Neural progenitor cell (in vitro differentiated cells): ENCODE data around the gene RIMS1. TPM values are rescaled to one million over a fixed set of nuclear protein-coding genes. Genes with fewer than 3 reads are reported as not detected.

Experiments
- DNase-seq: peaks from one replicate; pipeline ENCODE4 v3.0.0-alpha.2; 2016; ENCODE audit warnings: low spot score
- H2AFZ ChIP-seq: fragments of 200-600 bp; sonication (generic); replicated peaks from 2 replicates; pipeline ENCODE4 v1.6.1; 2016; ENCODE audit warnings: antibody characterized with exemption
- H3F3A ChIP-seq: fragments of 200-600 bp; sonication (generic); 2 replicates; pipeline ENCODE4 v1.6.1; 2016; ENCODE audit warnings: antibody characterized with exemption, low read depth
- H3K27ac ChIP-seq: fragments of 200-600 bp; sonication (generic); 2 replicates; pipeline ENCODE4 v1.5.1; 2016; ENCODE audit warnings: mild to moderate bottlenecking
- H3K27me3 ChIP-seq: fragments of 200-600 bp; sonication (generic); 2 replicates; pipeline ENCODE4 v1.6.1; 2016; ENCODE audit warnings: mild to moderate bottlenecking, moderate library complexity
- H3K36me3 ChIP-seq: fragments of 200-600 bp; sonication (generic); 2 replicates; pipeline ENCODE4 v1.5.1; 2016
- H3K4me1 ChIP-seq: fragments of 200-600 bp; sonication (generic); 2 replicates; pipeline ENCODE4 v1.6.1; 2016; ENCODE audit warnings: mixed run types
- H3K4me2 ChIP-seq: fragments of 200-600 bp; sonication (generic); 2 replicates; pipeline ENCODE4 v1.6.1; 2016
- H3K4me3 ChIP-seq: fragments of 200-600 bp; sonication (generic); 2 replicates; pipeline ENCODE4 v1.5.1; 2016
- H3K79me2 ChIP-seq: fragments of 200-600 bp; sonication (generic); 2 replicates; pipeline ENCODE4 v1.6.1; 2016; ENCODE audit warnings: low read depth
- H3K9ac ChIP-seq: fragments of 200-600 bp; sonication (generic); 2 replicates; pipeline ENCODE4 v1.6.1; 2016
- H3K9me3 ChIP-seq: fragments of 200-600 bp; sonication (generic); 2 replicates; pipeline ENCODE4 v1.5.1; 2016; ENCODE audit warnings: low read depth
- H4K20me1 ChIP-seq: fragments of 200-600 bp; sonication (generic); 2 replicates; pipeline ENCODE4 v1.6.1; 2016; ENCODE audit warnings: low read depth
- H3K27ac Mint-ChIP-seq: 3 replicates; pipeline ENCODE4 v1.8.0; 2021; ENCODE audit warnings: mixed read lengths
- H3K27me3 Mint-ChIP-seq: 2 replicates; pipeline ENCODE4 v1.8.0; 2022; ENCODE audit warnings: low read depth, mild to moderate bottlenecking, inconsistent platforms, moderate library complexity, mixed read lengths; ENCODE audit not compliant: insufficient read depth
- H3K36me3 Mint-ChIP-seq: 3 replicates; pipeline ENCODE4 v1.8.0; 2021; ENCODE audit warnings: mixed read lengths
- H3K4me1 Mint-ChIP-seq: 3 replicates; pipeline ENCODE4 v1.8.0; 2021; ENCODE audit warnings: mixed read lengths
- H3K4me3 Mint-ChIP-seq: 3 replicates; pipeline ENCODE4 v1.8.0; 2021; ENCODE audit warnings: mild to moderate bottlenecking, moderate library complexity, mixed read lengths
- H3K9me3 Mint-ChIP-seq: 3 replicates; pipeline ENCODE4 v1.8.0; 2020; ENCODE audit warnings: mixed read lengths
- CTCF ChIP-seq: fragments of 200-600 bp; sonication (generic); IDR thresholded peaks from 2 replicates; pipeline ENCODE4 v1.5.1; 2017; ENCODE audit warnings: antibody characterized with exemption, mild to moderate bottlenecking
- EZH2 ChIP-seq: fragments of 200-600 bp; sonication (generic); IDR thresholded peaks from 2 replicates; pipeline ENCODE4 v1.6.1; 2017; ENCODE audit warnings: antibody characterized with exemption, mild to moderate bottlenecking, moderate library complexity
- EZH2phosphoT487 ChIP-seq: fragments of 200-600 bp; sonication (generic); IDR thresholded peaks from 2 replicates; pipeline ENCODE4 v1.6.1; 2017; ENCODE audit warnings: antibody characterized with exemption
- total RNA-seq: library from RNA; depleted of rRNA; stranded (reverse); fragments of >200 nt; gene quantifications from 2 replicates; pipeline ENCODE4 v1.2.3, GENCODE V29; 2015; ENCODE audit warnings: low replicate concordance

The RIMS1 gene
- total RNA-seq, 1 donor from 2014 or later: 2.5 TPM

DNA sequence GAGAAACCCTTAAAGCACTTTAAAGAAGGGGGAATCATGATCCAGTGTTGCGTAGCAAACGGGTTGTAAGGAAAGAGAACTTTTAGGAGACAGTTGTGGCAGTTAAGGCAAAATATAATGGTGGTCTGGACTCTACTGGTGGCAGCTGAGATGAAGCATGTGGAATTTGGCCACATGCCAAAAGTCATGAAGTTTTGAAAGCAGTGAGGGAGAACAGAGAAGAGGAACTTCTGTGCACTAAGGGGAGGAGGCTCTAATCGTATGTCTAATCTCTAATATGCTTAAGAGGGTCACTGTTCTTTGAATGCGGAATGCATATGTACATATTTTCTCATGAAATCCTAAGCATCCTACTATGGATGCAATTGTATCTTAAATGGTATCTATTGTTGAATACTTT is 91.5 kb downstream of the RIMS1 start:
- Histone ChIP-seq H3K9me3 (no peaks in the 10 kb centered on the region), H3K4me3 (no peak overlapping the region), H3F3A (no peaks in the 10 kb centered on the region), H3K4me2 (no peak overlapping the region), H3K9ac (no peak overlapping the region), H3K27ac (no peak overlapping the region), H3K36me3 (no peaks in the 10 kb centered on the region), H3K27me3 (no peaks in the 10 kb centered on the region), H2AFZ (no peak overlapping the region), H4K20me1 (no peaks in the 10 kb centered on the region), H3K79me2 (no peaks in the 10 kb centered on the region), H3K4me1 (no peaks in the 10 kb centered on the region)
- no peak for TF ChIP-seq EZH2
- TF ChIP-seq EZH2phosphoT487: no peak
- TF ChIP-seq CTCF: no peak
- Mint-ChIP-seq H3K27ac (no peak overlapping the region), H3K36me3 (no peaks in the 10 kb centered on the region), H3K27me3 (peaks cover 1% of the 10 kb centered on the region), H3K4me1 (no peaks in the 10 kb centered on the region), H3K9me3 (no peaks in the 10 kb centered on the region), H3K4me3 (no peak overlapping the region)
- no peak for DNase-seq

DNA sequence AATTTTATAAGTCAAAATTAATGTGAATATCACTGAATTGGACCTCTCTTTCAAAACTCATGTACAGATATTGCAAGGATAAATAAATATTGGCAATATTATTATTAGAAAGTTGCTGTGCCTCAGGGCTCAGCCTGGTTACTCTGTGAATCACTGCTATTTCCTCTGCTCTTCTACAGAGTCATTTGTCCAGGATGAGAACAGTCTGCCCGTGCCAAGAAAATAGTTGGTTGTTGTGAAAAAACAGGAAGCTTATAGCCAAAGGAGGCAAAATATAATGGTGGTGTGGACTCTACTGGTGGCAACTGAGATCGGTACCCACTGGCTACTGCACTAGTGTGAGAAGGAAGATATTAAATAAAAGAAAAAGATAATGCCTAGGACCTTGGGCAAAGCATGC is 93.6 kb downstream of the RIMS1 start:
- Mint-ChIP-seq H3K36me3 (no peaks in the 10 kb centered on the region), H3K27me3 (peaks cover 2% of the 10 kb centered on the region), H3K4me3 (no peak overlapping the region), H3K4me1 (no peaks in the 10 kb centered on the region), H3K27ac (no peak overlapping the region), H3K9me3 (no peaks in the 10 kb centered on the region)
- H2AFZ ChIP-seq: no peak overlapping the region
- TF ChIP-seq EZH2phosphoT487 (no peak), CTCF (no peak), EZH2 (no peak)
- H3K27ac ChIP-seq: no peak overlapping the region
- H3K9ac ChIP-seq: no peak overlapping the region
- no peak for DNase-seq
- no peak overlapping the region for H3K4me2 ChIP-seq
- no peaks in the 10 kb centered on the region for H3K4me1 ChIP-seq
- no peaks in the 10 kb centered on the region for H4K20me1 ChIP-seq
- H3F3A ChIP-seq: no peaks in the 10 kb centered on the region
- H3K27me3 ChIP-seq: no peaks in the 10 kb centered on the region
- H3K79me2 ChIP-seq: no peaks in the 10 kb centered on the region
- H3K4me3 ChIP-seq: no peak overlapping the region
- H3K9me3 ChIP-seq: no peaks in the 10 kb centered on the region
- no peaks in the 10 kb centered on the region for H3K36me3 ChIP-seq

DNA sequence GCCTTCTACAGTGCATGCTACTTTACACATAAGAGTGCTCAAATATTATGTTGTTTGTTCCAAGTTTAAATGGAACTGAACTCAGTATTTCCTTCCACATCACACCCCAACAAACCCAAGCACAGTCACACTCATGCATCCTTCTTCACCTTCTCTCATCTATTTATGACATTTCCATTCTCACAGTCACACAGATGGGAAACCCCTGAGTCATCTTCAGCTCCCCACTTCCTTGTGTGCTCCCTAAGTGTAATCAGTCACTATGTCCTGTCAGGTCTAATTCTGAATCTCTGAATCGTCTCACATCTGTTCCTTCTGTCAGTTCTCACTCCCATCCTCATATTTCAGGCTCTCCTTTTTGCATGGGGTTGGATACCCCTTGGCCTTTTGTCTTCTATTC is 96.0 kb downstream of the RIMS1 start:
- Histone ChIP-seq H2AFZ (no peak overlapping the region), H3K4me3 (no peak overlapping the region), H3K27ac (no peak overlapping the region), H3K27me3 (no peaks in the 10 kb centered on the region), H3K9ac (no peak overlapping the region), H3K4me2 (no peak overlapping the region), H3F3A (no peaks in the 10 kb centered on the region), H3K4me1 (no peaks in the 10 kb centered on the region), H4K20me1 (no peaks in the 10 kb centered on the region), H3K36me3 (no peaks in the 10 kb centered on the region), H3K9me3 (no peaks in the 10 kb centered on the region), H3K79me2 (no peaks in the 10 kb centered on the region)
- DNase-seq: no peak
- no peaks in the 10 kb centered on the region for H3K9me3 Mint-ChIP-seq
- peaks cover 2% of the 10 kb centered on the region for H3K27me3 Mint-ChIP-seq
- no peak for TF ChIP-seq EZH2phosphoT487
- no peak for TF ChIP-seq CTCF
- no peak for TF ChIP-seq EZH2
- no peaks in the 10 kb centered on the region for H3K4me1 Mint-ChIP-seq
- H3K27ac Mint-ChIP-seq: no peak overlapping the region
- no peak overlapping the region for H3K4me3 Mint-ChIP-seq
- no peaks in the 10 kb centered on the region for H3K36me3 Mint-ChIP-seq

- Mint-ChIP-seq H3K9me3 (no peaks in the 10 kb centered on the region), H3K4me1 (no peaks in the 10 kb centered on the region), H3K27ac (no peak overlapping the region), H3K4me3 (no peak overlapping the region), H3K36me3 (no peaks in the 10 kb centered on the region), H3K27me3 (peaks cover 2% of the 10 kb centered on the region)
- Histone ChIP-seq H3K27ac (no peak overlapping the region), H3K9me3 (no peaks in the 10 kb centered on the region), H3K4me2 (no peak overlapping the region), H3K36me3 (no peaks in the 10 kb centered on the region), H2AFZ (no peak overlapping the region), H4K20me1 (no peaks in the 10 kb centered on the region), H3K4me3 (no peak overlapping the region), H3K79me2 (no peaks in the 10 kb centered on the region), H3K4me1 (no peaks in the 10 kb centered on the region), H3F3A (no peaks in the 10 kb centered on the region), H3K27me3 (no peaks in the 10 kb centered on the region), H3K9ac (no peak overlapping the region)
- no peak for TF ChIP-seq EZH2phosphoT487
- no peak for TF ChIP-seq CTCF
- no peak for TF ChIP-seq EZH2
- DNase-seq: no peak
Observed at GRCh38 chr6:71983131-71983530, 96.8 kb downstream of the RIMS1 start.
